ENCODE measurements around the gene FOXO1. TPM values are rescaled to one million over a fixed set of nuclear protein-coding genes. Genes with fewer than 3 reads are reported as not detected.

FOXO1 gene
- total RNA-seq, 4 donors from 2014 or later: 43.6 to 75.9 (median 52.0) TPM

DNA sequence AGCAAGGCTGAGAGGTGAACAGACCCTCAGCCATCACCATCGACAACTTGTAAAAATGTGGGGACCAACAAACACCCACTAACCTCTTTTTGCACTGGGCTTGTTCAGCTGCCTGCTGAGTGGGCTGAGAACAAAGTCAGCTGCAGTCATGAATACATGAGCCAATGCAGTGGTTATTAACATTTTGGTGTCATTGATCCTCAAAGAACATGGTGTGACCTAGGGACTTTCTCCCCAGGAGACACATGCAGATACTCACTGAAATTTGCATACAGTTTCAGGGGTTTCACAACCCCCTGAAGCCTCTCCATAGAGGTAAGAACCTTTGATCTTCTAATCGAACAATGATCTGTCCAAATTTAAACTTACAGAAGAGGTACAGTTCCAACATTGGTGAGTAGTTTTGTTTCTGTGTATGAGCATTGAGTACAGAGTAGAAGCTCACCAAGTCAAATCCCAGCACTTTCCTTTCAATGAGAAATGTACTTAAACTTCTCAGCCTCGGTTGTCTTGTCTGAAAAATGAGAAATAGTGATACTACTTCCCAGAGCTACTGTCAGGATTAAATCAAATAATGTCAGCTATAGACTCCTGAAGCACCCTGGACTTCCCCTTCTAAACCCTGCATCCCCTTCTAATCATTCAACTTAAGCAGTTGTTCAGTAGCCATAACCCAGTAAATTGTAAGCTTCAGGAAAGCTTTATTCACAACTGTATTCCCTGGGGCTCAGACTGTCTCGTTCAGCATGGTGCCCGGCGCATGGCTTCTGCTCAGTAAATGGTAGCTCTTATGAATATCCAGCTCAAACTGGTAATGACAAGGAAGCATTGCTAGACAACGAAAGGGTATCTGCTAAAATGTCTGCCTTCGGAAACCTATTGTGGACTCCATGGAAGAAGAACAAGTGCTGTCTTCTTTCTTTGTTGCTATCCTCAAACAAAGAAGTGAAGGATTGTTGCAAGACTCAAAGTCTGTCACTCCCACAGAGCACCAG lies 148.7 kb downstream of the FOXO1 start:
- intact Hi-C loops (cut with DNase I; ENCODE audit: low total_unique reads): no loop called here
- H3K4me3 ChIP-seq (ENCODE audit: low read depth, poor library complexity, severe bottlenecking): no peak overlapping the region
- DNase-seq (ENCODE audit: low spot score in 2 of 2): no peak
- 91 to 92% methylated on average over 8 of the region's 8 CpGs for WGBS, 2 donors
- TF ChIP-seq, protein P1, sequence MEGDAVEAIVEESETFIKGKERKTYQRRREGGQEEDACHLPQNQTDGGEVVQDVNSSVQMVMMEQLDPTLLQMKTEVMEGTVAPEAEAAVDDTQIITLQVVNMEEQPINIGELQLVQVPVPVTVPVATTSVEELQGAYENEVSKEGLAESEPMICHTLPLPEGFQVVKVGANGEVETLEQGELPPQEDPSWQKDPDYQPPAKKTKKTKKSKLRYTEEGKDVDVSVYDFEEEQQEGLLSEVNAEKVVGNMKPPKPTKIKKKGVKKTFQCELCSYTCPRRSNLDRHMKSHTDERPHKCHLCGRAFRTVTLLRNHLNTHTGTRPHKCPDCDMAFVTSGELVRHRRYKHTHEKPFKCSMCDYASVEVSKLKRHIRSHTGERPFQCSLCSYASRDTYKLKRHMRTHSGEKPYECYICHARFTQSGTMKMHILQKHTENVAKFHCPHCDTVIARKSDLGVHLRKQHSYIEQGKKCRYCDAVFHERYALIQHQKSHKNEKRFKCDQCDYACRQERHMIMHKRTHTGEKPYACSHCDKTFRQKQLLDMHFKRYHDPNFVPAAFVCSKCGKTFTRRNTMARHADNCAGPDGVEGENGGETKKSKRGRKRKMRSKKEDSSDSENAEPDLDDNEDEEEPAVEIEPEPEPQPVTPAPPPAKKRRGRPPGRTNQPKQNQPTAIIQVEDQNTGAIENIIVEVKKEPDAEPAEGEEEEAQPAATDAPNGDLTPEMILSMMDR (IDR thresholded peaks at IDR 0.05): no peak
- TF ChIP-seq POLR2A (IDR thresholded peaks at IDR 0.05): no peak

DNA sequence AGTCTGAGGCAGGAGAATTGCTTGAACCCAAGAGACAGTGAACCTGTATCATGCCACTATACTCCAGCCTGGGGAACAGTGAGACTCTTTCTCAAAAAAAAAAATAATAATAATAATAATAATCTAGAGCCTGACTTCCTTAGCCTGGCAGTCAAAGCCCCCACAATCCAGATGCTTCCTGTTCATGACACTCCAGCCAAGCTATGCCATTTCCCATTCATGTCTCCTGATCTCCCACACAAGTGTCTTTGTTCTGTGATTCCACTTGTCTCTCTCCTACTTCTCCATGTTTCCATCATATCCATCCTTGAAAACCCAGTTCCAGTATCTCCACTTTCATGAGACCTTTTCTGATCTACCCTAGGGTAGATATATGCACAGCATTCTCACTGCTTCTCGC lies 150.7 kb downstream of the FOXO1 start:
- H3K4me3 ChIP-seq (ENCODE audit: low read depth, poor library complexity, severe bottlenecking): no peak overlapping the region
- intact Hi-C loops (cut with DNase I; ENCODE audit: low total_unique reads): no loop called here
- no peak for DNase-seq (ENCODE audit: low spot score in 2 of 2)
- WGBS, 2 donors: 100% methylated on average over 1 of the region's 1 CpG
- no peak for TF ChIP-seq POLR2A (IDR thresholded peaks at IDR 0.05)
- TF ChIP-seq, protein P1 (IDR thresholded peaks at IDR 0.05): no peak

GRCh38 chr13:40514802-40515201 lies 151.6 kb downstream of the FOXO1 start:
- no peak for DNase-seq (ENCODE audit: low spot score in 2 of 2)
- intact Hi-C loops (cut with DNase I; ENCODE audit: low total_unique reads): no loop called here
- H3K4me3 ChIP-seq (ENCODE audit: low read depth, poor library complexity, severe bottlenecking): no peak overlapping the region
- WGBS, 2 donors: 93 to 96% methylated on average over 2 of the region's 2 CpGs
- TF ChIP-seq POLR2A (IDR thresholded peaks at IDR 0.05): no peak
- TF ChIP-seq, protein P1 (IDR thresholded peaks at IDR 0.05): no peak

GRCh38 chr13:40509876-40510275 lies 156.6 kb downstream of the FOXO1 start:
- intact Hi-C loops (cut with DNase I; ENCODE audit: low total_unique reads): no loop called here
- no peak for DNase-seq (ENCODE audit: low spot score in 2 of 2)
- TF ChIP-seq, protein P1 (IDR thresholded peaks at IDR 0.05): no peak
- no peak overlapping the region for H3K4me3 ChIP-seq (ENCODE audit: low read depth, poor library complexity, severe bottlenecking)
- WGBS, 2 donors: 95 to 96% methylated on average over 2 of the region's 2 CpGs

- TF ChIP-seq POLR2A (IDR thresholded peaks at IDR 0.05): no peak
- TF ChIP-seq, protein P1 (IDR thresholded peaks at IDR 0.05): no peak
- H3K4me3 ChIP-seq (ENCODE audit: low read depth, poor library complexity, severe bottlenecking): no peak overlapping the region
- no peak for DNase-seq (ENCODE audit: low spot score in 2 of 2)
- intact Hi-C loops (cut with DNase I; ENCODE audit: low total_unique reads): no loop called here
- WGBS, 2 donors: 62 to 63% methylated on average over 3 of the region's 3 CpGs
These were observed 157.6 kb downstream of the FOXO1 start for GRCh38 chr13:40508767-40509342.

All from lower leg skin (tissue), 4 donors.